Activated T-helper 9 cell treated with anti-CD3 and anti-CD28 coated beads, Interleukin-2, amount 50 U/mL, for 16 hours (primary cell): ENCODE measurements around the gene FBXL20.
"Not testable (repeated sequence)": the region's sequence is repeated elsewhere in the genome, so short reads cannot be mapped to it uniquely, and the experiment has no call there.

ENCODE experiments used
- DNase-seq: peaks from one replicate; pipeline ENCODE4 v3.0.0-alpha.2; 2020; ENCODE audit warnings: low read depth

FBXL20 gene

DNA sequence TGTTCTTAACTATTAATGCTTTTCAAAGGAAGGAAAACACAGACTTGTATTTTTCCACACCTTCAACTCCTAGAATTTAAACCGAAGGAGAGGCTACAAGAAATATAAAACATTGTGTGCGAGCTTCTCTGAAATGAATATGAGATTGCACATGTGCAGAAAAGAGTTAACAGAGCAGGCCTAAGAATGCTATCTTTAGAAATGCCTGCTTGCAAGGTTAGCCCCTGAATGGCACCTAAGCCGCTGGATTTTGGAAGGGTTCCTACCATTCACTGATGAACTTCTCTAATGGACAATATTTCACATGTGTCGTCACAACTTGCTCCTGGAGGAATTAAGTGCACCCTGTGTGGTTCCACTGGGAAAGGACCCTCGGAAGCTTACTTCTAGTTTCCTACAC lies 69.3 kb downstream of the FBXL20 start:
- no peak for DNase-seq

DNA sequence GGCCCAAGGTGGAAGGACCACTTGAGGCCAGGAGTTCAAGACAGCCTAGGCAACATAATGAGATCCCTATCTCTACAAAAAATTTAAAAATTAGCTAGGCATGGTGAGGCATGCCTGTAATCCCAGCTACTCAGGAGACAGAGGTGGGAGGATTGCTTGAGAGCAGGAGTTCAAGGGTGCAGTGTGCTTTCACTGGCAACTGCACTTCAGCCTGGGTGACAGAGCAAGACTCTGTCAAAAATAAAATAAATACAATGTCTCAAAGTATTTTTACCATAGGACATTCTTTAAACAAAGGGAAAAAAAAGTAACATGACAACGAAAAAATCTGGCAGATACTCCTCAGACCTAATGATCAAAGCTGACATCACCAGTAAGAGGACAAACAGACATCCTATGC lies 72.6 kb downstream of the FBXL20 start:
- no peak for DNase-seq

DNA sequence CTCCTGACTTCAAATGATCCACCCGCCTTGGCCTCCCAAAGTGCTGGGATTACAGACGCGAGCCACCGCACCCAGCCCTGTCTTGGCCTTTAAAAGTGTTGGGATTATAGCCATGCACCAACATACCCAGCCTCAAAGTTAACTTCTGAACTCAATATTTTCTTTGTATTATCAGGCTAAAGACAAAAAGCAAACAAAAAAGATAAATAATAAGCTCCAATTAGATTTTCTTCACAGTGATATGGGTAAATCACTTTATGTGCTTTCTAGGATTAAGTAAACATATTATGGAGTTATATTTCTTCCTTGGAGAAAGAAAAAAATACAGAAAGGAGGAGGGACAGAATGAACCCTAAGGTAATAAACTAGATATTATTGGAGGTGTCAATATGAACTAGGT lies 74.3 kb downstream of the FBXL20 start:
- DNase-seq = no peak

DNA sequence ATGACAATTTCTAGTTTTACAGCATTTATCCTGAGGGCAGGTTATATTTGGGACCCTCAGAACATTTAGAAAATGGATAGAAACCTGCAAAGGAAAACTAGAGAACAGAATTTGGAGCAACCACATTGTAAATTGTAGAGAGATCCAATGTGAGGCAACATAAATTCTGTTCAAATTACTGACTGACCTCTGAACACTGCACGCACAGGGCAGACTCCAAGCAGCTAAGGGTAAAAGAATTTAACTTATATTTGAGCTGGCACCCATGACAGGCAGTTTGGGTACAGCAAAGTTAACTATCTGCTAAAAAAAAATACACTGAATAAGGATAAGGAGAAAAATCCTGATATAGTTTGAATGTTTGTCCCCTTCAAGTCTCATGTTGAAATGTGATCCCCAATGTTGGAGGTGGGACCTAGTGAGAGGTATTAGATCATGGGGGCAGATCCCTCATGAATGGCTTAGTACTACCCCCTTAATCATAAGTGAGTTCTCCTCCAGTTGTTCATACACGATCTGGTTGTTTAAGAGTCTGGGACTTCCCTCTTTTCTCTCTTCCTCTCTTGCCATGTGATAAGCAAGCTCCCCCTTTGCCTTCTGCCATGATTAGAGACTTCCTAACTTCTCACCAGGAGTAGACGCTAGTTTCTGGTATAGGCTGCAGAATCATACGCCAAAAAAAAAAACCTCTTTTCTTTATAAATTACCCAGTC lies 75.7 kb downstream of the FBXL20 start:
- DNase-seq = no peak

DNA sequence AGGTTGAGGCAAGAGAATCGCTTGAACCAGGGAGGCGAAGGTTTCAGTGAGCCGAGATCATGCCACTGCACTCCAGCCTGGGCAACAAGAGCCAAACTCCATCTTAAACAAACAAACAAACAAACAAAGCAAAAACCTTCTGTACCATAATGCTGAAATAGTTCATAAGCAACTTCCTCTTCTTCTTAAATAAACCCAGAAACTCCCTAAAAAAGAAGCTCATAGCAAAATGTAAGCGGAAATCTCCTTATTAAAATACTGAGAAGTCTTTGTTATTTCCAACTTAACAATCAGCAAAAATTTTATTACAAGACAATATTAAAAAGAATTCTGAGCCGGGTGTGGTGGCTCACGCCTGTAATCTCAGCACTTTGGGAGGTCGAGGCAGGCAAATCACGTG lies 82.8 kb downstream of the FBXL20 start:
- no peak for DNase-seq

DNA sequence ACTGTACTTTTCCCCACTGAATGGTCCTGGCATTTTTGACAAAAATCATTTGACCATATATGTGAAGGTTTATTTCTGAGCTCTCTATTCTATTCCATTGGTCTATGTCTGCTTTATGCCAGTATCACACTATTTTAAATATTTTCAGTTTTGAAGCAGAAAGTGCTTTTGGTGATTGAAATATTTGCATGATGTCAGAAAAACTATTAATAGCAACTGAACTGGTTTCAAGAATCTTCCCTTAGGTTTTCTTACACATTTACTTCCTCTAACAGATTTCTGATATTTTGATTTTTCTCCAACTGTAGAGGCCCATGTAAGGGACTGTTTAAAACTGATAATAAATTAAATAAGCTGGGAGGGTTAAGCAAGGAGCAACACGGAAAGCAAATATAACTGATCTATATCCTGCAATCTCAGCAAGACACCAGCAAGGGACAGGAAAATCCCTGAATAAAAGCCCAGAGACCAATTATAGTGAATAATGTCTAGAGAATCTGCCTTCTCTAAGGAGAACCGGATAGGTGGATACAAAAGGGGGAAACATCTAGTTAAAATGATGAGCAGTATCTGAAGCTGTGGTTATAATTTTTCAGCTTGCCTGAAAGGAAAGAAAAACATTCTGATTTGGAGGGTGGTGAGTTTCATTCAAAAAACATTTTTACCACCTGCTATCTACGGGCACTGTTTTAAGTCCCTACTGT lies 94.8 kb downstream of the FBXL20 start:
- no peak for DNase-seq

DNA sequence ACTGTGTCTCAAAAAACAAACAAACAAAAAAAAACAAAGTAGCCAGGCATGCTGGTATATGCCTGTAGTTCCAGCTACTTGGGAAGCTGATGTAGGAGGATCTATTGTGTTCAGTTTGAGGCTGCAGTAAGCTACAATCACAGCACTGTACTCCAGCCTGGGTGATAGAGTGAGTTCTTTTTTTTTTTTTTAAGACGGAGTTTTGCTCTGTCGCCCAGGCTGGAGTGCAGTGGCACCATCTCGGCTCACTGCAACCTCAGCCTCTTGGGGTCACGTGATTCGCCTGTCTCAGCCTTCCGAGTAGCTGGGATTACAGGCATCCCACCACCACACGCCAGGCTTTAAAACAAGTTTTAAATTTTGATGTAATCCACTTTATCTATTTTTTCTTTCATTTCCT lies 95.4 kb downstream of the FBXL20 start:
- DNase-seq = no peak

DNA sequence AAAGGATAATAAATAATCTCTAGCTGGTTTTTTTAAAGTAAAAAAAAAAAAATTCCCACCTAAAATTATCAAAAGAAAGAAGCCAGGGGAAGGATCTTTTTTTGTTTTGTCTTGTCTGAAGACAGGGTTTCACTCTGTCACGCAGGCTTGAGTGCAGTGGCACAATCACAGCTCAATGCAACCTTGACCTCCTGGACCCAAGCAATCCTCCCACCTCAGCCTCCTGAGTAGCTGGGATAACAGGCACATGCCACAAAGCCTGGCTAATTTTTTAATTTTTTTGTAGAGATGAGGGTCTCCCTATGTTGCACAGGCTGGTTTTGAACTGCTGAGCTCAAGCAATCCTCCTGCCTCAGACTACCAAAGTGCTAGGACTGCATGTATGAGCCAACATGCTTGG lies 97.2 kb downstream of the FBXL20 start:
- no peak for DNase-seq

DNA sequence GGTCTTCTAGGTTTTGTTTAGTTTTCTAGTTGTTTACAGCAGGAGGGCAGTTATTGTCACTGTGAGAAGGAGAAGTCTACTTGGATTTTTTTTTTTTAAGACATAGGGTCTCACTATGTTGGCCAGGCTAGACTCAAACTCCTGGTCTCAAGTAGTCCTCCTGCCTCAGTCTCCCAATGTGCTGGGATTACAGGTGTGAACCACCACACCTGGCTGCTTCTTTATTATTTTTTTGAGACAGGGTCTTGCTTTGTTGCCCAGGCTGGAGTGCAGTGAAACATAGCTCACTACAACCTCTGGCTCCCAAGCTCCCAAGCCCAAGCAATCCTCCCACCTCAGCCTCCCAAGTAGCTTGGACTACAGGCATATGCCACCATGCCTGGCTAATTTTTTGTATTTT lies 107.4 kb downstream of the FBXL20 start:
- DNase-seq = no peak

DNA sequence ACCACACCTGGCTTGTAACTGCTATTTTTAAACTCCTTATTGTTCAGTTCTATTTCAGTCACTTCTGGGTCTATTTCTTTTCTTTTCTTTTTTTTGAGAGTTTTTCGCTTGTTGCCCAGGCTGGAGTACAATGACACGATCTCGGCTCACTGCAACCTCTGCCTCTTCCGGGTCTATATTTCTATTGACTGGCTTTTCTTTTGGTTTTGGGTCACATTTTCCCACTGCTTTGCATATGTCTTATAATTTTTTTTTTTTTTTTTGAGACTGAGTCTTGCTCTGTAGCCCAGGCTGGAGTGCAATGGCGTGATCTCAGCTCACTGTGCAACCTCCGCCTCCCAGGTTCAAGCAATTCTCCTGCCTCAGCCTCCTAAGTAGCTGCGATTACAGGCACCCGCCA lies 108.9 kb downstream of the FBXL20 start:
- DNase-seq = not testable (repeated sequence)

DNA sequence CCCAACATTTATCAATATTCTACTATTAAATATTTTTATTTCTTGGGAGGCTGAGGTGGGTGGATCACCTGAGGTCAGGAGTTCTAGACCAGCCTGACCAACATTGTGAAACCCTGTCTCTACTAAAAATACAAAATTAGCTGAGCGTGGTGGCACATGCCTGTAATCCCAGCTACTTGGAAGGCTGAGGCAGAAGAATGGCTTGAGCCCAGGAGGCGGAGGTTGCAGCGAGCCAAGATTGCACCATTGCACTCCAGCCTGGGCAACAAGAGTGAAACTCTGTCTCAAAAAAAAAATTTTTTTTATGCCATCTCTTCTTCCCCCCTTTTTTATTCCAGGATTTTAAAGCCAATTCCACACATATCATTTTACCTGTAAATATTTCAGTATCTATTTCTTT lies 114.9 kb downstream of the FBXL20 start:
- DNase-seq = not testable (repeated sequence)

DNA sequence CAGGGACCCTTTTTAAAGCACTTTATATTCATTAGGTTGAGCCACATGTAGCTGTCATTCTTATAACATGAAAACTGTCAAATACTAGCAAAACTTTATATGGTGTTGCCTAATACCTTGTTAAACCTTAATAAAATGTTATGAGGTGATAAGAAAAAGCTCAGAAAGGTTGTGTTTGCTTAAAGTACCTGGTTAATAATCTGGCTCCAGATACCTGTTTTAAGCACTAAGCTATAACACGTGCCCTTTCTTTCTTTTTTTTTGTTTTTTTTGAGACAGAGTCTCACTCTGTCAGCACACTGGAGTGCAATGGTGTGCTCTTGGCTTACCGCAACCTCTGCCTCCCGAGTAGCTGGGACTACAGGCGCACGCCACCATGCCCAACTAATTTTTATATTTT lies 116.7 kb downstream of the FBXL20 start:
- DNase-seq = no peak

DNA sequence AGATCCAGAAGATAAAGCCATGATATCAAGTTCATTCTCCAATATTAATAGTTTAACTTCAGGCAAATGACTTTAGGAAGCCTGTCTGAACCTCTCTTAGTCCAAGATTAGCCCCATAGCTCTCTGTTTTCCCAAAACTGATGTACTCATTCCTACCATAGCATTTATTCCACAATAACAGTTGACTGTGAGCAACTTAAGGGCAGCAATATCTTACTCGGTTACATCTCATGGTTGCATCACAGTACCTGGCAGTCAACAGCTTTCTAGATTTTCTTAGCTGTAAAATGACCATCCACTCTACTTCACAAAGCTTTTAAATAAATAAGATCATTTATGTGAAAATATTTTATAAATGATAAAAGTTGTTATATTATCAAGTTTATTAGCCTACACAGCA lies 117.5 kb downstream of the FBXL20 start:
- no peak for DNase-seq

DNA sequence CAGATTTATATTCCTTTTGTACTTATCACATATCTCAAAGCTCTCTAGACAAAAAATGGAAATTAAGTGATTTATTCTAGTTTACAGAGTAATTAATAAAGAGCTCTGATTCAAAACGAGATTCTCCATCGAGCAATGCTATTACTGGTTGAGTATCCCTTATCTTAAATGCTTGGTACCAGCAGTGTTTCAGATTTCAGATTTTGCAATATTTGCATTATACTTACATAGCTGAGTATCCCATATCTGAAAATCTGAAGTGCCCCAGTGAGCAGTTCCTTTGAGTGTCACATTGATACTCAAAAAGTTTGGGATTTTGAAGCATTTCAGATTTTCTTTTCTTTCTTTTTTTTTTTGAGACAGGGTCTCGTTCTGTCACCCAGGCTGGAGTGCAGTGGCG lies 118.3 kb downstream of the FBXL20 start:
- no peak for DNase-seq

DNA sequence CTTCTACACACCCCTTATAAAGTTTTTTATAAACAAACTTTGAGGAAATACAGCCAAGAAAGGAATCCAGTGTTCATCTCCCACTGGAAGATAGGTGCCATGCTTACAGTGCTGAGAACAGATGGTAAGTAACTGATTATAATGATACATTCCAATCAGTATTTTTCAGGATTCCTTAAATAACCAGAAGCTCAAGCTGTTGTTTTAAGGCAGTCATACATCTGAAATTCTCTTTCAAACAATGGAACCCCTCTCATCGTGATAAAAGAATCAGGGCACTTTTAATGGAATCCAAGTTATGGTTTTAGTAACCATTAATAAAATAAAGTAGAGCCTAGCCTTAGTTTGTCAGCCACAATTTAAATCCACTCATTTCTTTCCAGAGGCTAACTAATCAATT lies 119.6 kb downstream of the FBXL20 start:
- DNase-seq = no peak

DNA sequence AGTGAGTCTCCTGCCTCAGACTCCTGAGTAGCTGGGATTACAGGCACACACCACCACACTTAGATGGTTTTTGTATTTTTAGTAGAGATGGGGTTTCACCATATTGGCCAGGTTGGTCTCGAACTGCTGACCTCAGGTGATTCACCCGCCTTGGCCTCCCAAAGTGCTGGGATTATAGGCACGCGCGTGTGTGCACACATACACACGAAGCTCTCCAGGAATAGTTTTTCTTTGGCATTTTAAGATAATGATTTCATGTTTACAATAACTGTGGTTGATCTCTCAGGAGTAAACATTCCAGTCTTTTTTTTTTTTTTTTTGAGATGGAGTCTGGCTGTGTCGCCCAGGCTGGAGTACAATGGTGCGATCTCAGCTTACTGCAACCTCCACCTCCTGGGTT lies 123.2 kb downstream of the FBXL20 start:
- not testable (repeated sequence) for DNase-seq

DNA sequence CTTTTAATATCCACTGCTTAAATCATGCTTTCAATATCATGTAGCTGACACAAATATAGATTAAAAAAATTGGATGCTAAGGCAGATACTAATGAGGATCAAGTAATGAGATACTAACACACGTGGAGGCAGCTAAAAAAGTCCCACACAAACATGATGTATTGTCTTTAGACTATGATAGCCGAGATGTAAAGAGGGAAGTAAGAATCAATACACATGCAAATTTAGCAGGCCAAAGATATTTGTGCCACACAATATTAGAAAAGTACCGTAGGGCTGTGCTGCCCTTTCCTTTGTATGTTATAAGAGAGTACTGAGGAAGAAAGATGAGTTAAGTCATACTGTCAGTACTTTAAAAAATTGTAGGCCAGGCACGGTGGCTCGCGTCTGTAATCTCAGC lies 124.3 kb downstream of the FBXL20 start:
- DNase-seq = no peak

DNA sequence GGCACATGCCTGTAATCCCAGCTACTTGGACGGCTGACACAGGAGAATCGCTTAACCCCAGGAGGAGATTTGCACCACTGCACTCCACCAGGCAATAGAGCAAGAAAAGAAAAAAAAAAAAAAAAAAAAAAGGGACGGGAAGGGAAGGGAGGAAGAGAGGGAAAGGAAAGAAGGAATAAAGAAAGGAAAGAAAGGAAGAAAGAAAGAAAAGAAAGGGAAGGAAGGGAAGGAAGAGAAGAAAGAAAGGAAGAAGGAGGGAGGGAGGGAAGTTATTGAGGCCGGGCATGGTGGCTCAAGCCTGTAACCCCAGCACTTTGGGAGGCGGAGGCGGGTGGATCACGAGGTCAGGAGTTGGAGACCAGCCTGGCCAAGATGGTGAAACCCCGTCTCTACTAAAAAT lies 125.3 kb downstream of the FBXL20 start:
- DNase-seq = no peak

DNA sequence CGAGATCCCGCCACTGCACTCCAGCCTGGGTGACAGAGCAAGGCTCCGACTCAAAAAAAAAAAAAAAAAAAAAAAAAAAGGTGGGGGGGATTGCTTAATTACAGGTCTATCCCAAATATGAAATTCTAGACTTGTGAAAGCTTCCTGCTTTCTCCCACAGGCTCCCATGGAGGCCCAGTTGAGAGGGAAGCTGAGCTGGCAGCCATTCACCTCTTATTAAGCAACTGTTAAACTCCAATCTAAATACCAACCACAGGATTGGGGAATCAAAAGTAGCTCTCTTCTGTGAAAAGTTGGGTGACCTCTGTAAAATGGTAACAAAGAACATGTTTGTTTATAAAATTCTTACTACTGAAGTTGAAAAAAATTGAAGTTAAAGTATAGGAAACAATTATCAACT lies 129.9 kb downstream of the FBXL20 start:
- DNase-seq = no peak

DNA sequence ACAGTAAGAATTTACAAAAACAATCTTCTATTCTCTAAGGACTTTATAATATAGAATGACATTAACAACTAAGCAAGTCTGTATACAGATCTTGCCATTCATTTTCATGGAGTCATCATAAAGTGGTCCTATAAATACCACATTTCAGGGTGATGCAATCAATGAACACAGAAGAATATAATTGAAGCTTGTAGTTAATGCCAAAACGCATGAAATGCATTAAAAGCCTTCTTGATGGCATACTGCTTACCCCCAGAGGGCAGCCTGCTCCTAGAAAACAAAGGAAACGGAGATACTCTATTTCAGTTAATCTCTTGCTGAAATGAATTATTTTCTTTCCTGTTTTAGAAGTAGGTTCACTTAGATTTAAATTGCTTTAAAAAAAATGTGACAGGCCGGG lies 130.5 kb downstream of the FBXL20 start:
- DNase-seq = no peak

DNA sequence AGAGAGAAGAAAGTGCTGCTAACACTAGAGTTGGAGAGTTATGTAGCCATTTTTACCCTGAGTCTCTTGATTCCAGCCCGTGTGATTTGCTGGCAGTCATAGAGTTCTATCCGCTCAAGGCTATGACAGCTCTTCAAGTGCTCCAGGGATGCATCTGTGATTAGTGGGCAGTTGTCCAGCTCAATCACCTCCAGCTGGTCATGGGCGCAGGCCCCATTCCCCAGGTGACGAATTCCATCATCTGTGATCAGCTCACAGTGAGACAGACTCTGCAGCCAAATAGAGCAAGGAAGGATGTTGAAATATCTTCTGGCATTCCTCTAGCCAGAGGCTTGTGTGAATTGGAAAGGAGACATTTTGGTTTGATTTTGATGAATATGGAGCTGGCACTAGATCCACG lies 137.3 kb downstream of the FBXL20 start:
- no peak for DNase-seq

DNA sequence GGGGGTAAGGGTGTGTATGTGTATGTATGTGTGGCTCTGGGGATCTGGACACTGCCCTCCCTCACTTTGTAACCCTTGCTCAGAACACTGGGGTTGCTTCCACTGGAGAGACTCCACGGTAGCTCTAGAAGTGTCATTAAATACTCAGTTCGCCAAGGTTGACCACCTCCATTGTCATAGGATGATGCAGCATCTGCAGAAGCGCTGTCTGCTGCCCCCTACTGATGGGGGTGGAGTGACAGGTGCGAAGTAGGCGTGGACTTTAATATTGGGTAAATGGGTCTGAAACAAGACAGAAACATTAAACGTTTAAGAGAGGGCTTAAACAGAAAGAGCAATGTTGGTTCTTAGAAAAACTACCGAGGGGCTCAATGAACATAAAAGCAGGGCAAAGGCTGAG lies 140.1 kb downstream of the FBXL20 start:
- DNase-seq = no peak

DNA sequence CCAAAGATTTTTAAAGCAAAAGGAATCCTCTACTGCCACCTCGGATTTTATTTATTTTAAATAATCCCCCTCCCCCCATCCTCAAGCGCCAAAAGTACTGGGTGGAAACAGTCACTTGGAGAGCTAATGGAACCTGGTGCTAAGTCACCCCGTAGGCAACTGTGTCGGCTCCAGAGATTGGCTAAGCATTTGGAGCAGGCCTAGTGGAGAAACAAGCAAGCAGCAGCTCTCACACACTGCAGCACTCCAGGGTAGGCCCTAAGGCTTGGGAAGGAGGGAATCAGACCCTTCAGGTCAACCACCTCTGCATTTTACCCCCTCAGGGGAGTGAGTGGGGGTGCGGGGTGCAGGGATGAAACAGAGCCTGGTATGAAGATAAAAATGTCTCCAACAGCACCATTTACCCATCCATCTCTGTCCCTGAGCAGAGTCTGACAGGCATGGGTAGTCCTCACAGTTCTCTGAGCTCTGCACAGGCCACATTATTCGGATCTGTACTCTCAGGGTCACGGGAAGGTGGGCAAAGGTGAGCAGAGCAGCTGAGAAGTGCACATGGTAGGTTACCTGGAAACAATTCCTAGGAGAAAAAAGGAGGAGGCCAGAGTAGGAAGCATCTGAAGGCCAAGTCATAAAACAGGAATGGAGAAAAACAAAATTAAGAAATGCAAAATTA lies 148.5 kb downstream of the FBXL20 start:
- DNase-seq = no peak

DNA sequence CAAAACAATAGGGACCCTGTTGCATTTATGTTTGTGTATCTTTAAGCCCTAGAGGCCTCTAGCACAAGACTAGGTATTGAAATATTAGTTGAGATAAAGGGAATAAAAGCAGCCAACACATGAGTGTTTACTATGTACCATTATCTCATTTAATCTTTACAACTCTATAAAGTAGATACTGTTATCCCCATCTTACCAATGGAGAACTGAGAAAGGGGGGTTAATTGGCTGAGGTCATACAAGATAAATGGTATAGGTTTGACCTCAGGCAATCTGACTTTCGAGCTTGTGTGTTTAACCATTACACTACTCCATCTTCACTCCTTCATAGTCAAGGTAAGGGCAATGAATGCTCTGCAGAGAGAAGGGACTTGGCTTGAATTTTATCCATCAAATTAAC lies 149.4 kb downstream of the FBXL20 start:
- no peak for DNase-seq
